ENCODE results near the gene C1R.

The C1R gene

GRCh38 chr12:7079826-7080125 lies 12.5 kb downstream of the C1R start:
- no peaks in the 10 kb centered on the region for H3K79me2 ChIP-seq (ENCODE audit: low read length)
- H4K20me1 ChIP-seq (ENCODE audit: insufficient read depth, low read length) = no peaks in the 10 kb centered on the region
- no peak overlapping the region for H3K9ac ChIP-seq (ENCODE audit: low read length)
- no peak overlapping the region for H3K4me3 ChIP-seq (ENCODE audit: low read length)
- H2AFZ ChIP-seq (ENCODE audit: low read depth, low read length) = no peak overlapping the region
- no peak overlapping the region for H3K4me2 ChIP-seq (ENCODE audit: low read length)
- no peak for TF ChIP-seq EZH2phosphoT487 (IDR thresholded peaks at IDR 0.05; ENCODE audit: low read depth)
- TF ChIP-seq CTCF (IDR thresholded peaks at IDR 0.05; ENCODE audit: low read depth, low read length) = no peak
- no peaks in the 10 kb centered on the region for H3K27me3 ChIP-seq (ENCODE audit: low read depth, low read length)
- H3K36me3 ChIP-seq (replicated peaks; ENCODE audit: low read depth, low read length) = no peaks in the 10 kb centered on the region
- H3K27ac ChIP-seq (ENCODE audit: low read length) = no peak overlapping the region
- H3K4me1 ChIP-seq (ENCODE audit: low read length) = no peaks in the 10 kb centered on the region
- H3K9me3 ChIP-seq (ENCODE audit: insufficient read depth, low read length) = 0 out of 2 replicates have a peak, but pooled peaks cover 2% of the 10 kb centered on the region

- no peak overlapping the region for H3K4me2 ChIP-seq (ENCODE audit: low read length)
- 0 out of 2 replicates have a peak, but pooled peaks cover 8% of the 10 kb centered on the region for H3K27me3 ChIP-seq (ENCODE audit: low read depth, low read length)
- H3K79me2 ChIP-seq (ENCODE audit: low read length) = no peaks in the 10 kb centered on the region
- TF ChIP-seq CTCF (IDR thresholded peaks at IDR 0.05; ENCODE audit: low read depth, low read length) = 0 out of 2 replicates have a peak, but pooled peaks have one; percentile 16
- no peak for TF ChIP-seq EZH2phosphoT487 (IDR thresholded peaks at IDR 0.05; ENCODE audit: low read depth)
- no peak overlapping the region for H3K4me3 ChIP-seq (ENCODE audit: low read length)
- no peak overlapping the region for H3K9ac ChIP-seq (ENCODE audit: low read length)
- H3K36me3 ChIP-seq (replicated peaks; ENCODE audit: low read depth, low read length) = no peaks in the 10 kb centered on the region
- H3K27ac ChIP-seq (ENCODE audit: low read length) = no peak overlapping the region
- H3K4me1 ChIP-seq (ENCODE audit: low read length) = no peaks in the 10 kb centered on the region
- no peak overlapping the region for H2AFZ ChIP-seq (ENCODE audit: low read depth, low read length)
- no peaks in the 10 kb centered on the region for H4K20me1 ChIP-seq (ENCODE audit: insufficient read depth, low read length)
- 0 out of 2 replicates have a peak, but pooled peaks cover 2% of the 10 kb centered on the region for H3K9me3 ChIP-seq (ENCODE audit: insufficient read depth, low read length)
These were observed 14.1 kb downstream of the C1R start for GRCh38 chr12:7078163-7078562.

- no peaks in the 10 kb centered on the region for H3K79me2 ChIP-seq (ENCODE audit: low read length)
- no peak for TF ChIP-seq CTCF (IDR thresholded peaks at IDR 0.05; ENCODE audit: low read depth, low read length)
- TF ChIP-seq EZH2phosphoT487 (IDR thresholded peaks at IDR 0.05; ENCODE audit: low read depth) = no peak
- H2AFZ ChIP-seq (ENCODE audit: low read depth, low read length) = no peak overlapping the region
- no peaks in the 10 kb centered on the region for H3K4me1 ChIP-seq (ENCODE audit: low read length)
- H3K27ac ChIP-seq (ENCODE audit: low read length) = no peak overlapping the region
- H3K4me2 ChIP-seq (ENCODE audit: low read length) = no peak overlapping the region
- no peaks in the 10 kb centered on the region for H3K36me3 ChIP-seq (replicated peaks; ENCODE audit: low read depth, low read length)
- H3K9me3 ChIP-seq (ENCODE audit: insufficient read depth, low read length) = no peaks in the 10 kb centered on the region
- H3K4me3 ChIP-seq (ENCODE audit: low read length) = no peak overlapping the region
- peaks cover 20% of the 10 kb centered on the region; the same call in 1 of the 2 replicates for H3K27me3 ChIP-seq (ENCODE audit: low read depth, low read length)
- H4K20me1 ChIP-seq (ENCODE audit: insufficient read depth, low read length) = no peaks in the 10 kb centered on the region
- H3K9ac ChIP-seq (ENCODE audit: low read length) = no peak overlapping the region
These were observed 15.8 kb downstream of the C1R start for GRCh38 chr12:7076493-7076892.

GRCh38 chr12:7075939-7076338 lies 16.3 kb downstream of the C1R start:
- Histone ChIP-seq H3K9ac (ENCODE audit: low read length) (no peak overlapping the region), H3K27ac (ENCODE audit: low read length) (no peak overlapping the region), H3K4me3 (ENCODE audit: low read length) (no peak overlapping the region), H2AFZ (ENCODE audit: low read depth, low read length) (no peak overlapping the region), H3K27me3 (ENCODE audit: low read depth, low read length) (peaks cover 20% of the 10 kb centered on the region; the same call in 1 of the 2 replicates), H3K79me2 (ENCODE audit: low read length) (no peaks in the 10 kb centered on the region), H4K20me1 (ENCODE audit: insufficient read depth, low read length) (no peaks in the 10 kb centered on the region), H3K9me3 (ENCODE audit: insufficient read depth, low read length) (no peaks in the 10 kb centered on the region), H3K4me1 (ENCODE audit: low read length) (no peaks in the 10 kb centered on the region), H3K4me2 (ENCODE audit: low read length) (no peak overlapping the region), H3K36me3 (replicated peaks; ENCODE audit: low read depth, low read length) (no peaks in the 10 kb centered on the region)
- TF ChIP-seq CTCF (IDR thresholded peaks at IDR 0.05; ENCODE audit: low read depth, low read length) (no peak), EZH2phosphoT487 (IDR thresholded peaks at IDR 0.05; ENCODE audit: low read depth) (no peak)
